Bronchial epithelial cell (primary cell): ENCODE results near the gene RXFP1. TPM values are rescaled to one million over a fixed set of nuclear protein-coding genes. Genes with fewer than 3 reads are reported as not detected.

ENCODE experiments used
- DNase-seq: peaks from one replicate; pipeline ENCODE4 v3.0.0-alpha.2; 2010; ENCODE audit warnings: low read depth
- FAIRE-seq: peaks from 2 replicates; lab custom pipeline; 2011; peaks lifted over from hg19 to GRCh38; lab: Jason Lieb, UNC
- H3K27me3 ChIP-seq: 2 replicates; pipeline ENCODE4 v1.5.1; 2011; ENCODE audit warnings: low read length; ENCODE audit not compliant: control insufficient read depth, insufficient read depth
- H3K36me3 ChIP-seq: 2 replicates; pipeline ENCODE4 v1.5.1; 2011; ENCODE audit warnings: low read length; ENCODE audit not compliant: control insufficient read depth, insufficient read depth
- H3K4me3 ChIP-seq: 2 replicates; pipeline ENCODE4 v1.5.1; 2011; ENCODE audit warnings: mild to moderate bottlenecking, low read depth, low read length, control low read depth
- total RNA-seq: library from RNA; depleted of rRNA; stranded (reverse); fragments of >200 nt; gene quantifications from 2 replicates; pipeline ENCODE4 v1.2.1, GENCODE V29; 2014
- TF ChIP-seq, protein P1 (sequence below): IDR thresholded peaks from 2 replicates; pipeline ENCODE4 v1.5.1; 2011; ENCODE audit warnings: mild to moderate bottlenecking, moderate library complexity, low read length, control low read depth, inconsistent platforms; ENCODE audit not compliant: insufficient read depth, severe bottlenecking

Gene RXFP1
- total RNA-seq, 1 donor from 2014 or later: under 0.01 TPM

- Histone ChIP-seq H3K4me3 (no peak overlapping the region), H3K27me3 (no peaks in the 10 kb centered on the region), H3K36me3 (no peaks in the 10 kb centered on the region)
- TF ChIP-seq, protein P1, sequence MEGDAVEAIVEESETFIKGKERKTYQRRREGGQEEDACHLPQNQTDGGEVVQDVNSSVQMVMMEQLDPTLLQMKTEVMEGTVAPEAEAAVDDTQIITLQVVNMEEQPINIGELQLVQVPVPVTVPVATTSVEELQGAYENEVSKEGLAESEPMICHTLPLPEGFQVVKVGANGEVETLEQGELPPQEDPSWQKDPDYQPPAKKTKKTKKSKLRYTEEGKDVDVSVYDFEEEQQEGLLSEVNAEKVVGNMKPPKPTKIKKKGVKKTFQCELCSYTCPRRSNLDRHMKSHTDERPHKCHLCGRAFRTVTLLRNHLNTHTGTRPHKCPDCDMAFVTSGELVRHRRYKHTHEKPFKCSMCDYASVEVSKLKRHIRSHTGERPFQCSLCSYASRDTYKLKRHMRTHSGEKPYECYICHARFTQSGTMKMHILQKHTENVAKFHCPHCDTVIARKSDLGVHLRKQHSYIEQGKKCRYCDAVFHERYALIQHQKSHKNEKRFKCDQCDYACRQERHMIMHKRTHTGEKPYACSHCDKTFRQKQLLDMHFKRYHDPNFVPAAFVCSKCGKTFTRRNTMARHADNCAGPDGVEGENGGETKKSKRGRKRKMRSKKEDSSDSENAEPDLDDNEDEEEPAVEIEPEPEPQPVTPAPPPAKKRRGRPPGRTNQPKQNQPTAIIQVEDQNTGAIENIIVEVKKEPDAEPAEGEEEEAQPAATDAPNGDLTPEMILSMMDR: no peak
- DNase-seq (no peak), FAIRE-seq (no peak)
Observed at GRCh38 chr4:158682066-158682465, 160.4 kb downstream of the RXFP1 start.

GRCh38 chr4:158688813-158689212 is 167.1 kb downstream of the RXFP1 start:
- no peaks in the 10 kb centered on the region for H3K27me3 ChIP-seq
- TF ChIP-seq, protein P1: no peak
- no peak overlapping the region for H3K4me3 ChIP-seq
- no peaks in the 10 kb centered on the region for H3K36me3 ChIP-seq
- DNase-seq (no peak), FAIRE-seq (no peak)

Other genes with a start within 250 kb of the RXFP1 start
- 2.3 and 3.4 TPM in 2 replicates for gene C4orf46, start 150.0 kb downstream of the RXFP1 start, total RNA-seq
- 21.9 and 35.5 TPM in 2 replicates for gene ETFDH, start 150.4 kb downstream of the RXFP1 start, total RNA-seq
- gene PPID, start 201.5 kb downstream of the RXFP1 start, total RNA-seq: 16.3 and 18.1 TPM in 2 replicates
- gene FNIP2, start 247.1 kb downstream of the RXFP1 start, total RNA-seq: 16.5 and 16.6 TPM in 2 replicates